GM12878 (cell line): ENCODE results near the gene CHAD. TPM values are rescaled to one million over a fixed set of nuclear protein-coding genes. Genes with fewer than 3 reads are reported as not detected.

Experiments
- ATAC-seq: fragments of 200-7000 bp; cut with Tn5 transposase; 3 replicates; pipeline ENCODE4 v1.9.1; 2020; ENCODE audit warnings: mild to moderate bottlenecking, moderate library complexity
- BruUV-seq: library from RNA; stranded (reverse); fragments of 400-500 nt; replicated peaks from 2 replicates; lab custom pipeline; 2021; lab: Mats Ljungman, UMichigan
- CTCF ChIA-PET: fragments of 300-600 bp; sonication (Branson Sonifier 250); formaldehyde crosslinking; extraction: SDS; loops from one replicate; lab custom pipeline; 2021; ENCODE audit warnings: inconsistent platforms; lab: Yijun Ruan, JAX
- POLR2A ChIA-PET: fragments of 350-600 bp; formaldehyde crosslinking; extraction: SDS; loops from one replicate; lab custom pipeline; 2021; ENCODE audit warnings: inconsistent platforms; lab: Charles Lee
- RAD21 ChIA-PET: fragments of 300-600 bp; sonication (Branson Sonifier 250); formaldehyde crosslinking; loops from one replicate; lab custom pipeline; 2023; ENCODE audit warnings: antibody characterized with exemption; ENCODE audit not compliant: unreplicated experiment; lab: Charles Lee
- SMC1A ChIA-PET: fragments of 300-600 bp; sonication (Branson Sonifier 250); formaldehyde crosslinking; loops from one replicate; lab custom pipeline; 2023; ENCODE audit not compliant: unreplicated experiment, uncharacterized antibody; lab: Charles Lee
- DNase-seq: peaks from one replicate; pipeline ENCODE4 v3.0.0-alpha.2; 2011; ENCODE audit warnings: low read depth, low spot score
- FAIRE-seq: peaks from 3 replicates; lab custom pipeline; 2011; peaks lifted over from hg19 to GRCh38; lab: Jason Lieb, UNC
- H2AFZ ChIP-seq: 2 replicates; pipeline ENCODE4 v1.6.0; 2011; ENCODE audit warnings: low read depth, low read length, control low read depth; ENCODE audit not compliant: control insufficient read depth
- H3K27ac ChIP-seq: 2 replicates; pipeline ENCODE4 v1.5.1; 2011; ENCODE audit warnings: control low read depth; ENCODE audit not compliant: control insufficient read depth, insufficient read depth
- H3K27me3 ChIP-seq, 2 experiments: replicated peaks in 1 of 2; 2 replicates each; pipeline versions ENCODE4 v1.6.0 to v1.6.1; 2011; ENCODE audit warnings: low read length in 1 of 2; ENCODE audit not compliant: control insufficient read depth in 2 of 2, insufficient read depth in 2 of 2
- H3K36me3 ChIP-seq, 2 experiments: 2 replicates each; pipeline ENCODE4 v1.5.1; 2011; ENCODE audit warnings: low read length in 1 of 2; ENCODE audit not compliant: control insufficient read depth in 2 of 2, insufficient read depth in 2 of 2
- H3K4me1 ChIP-seq: 2 replicates; pipeline ENCODE4 v1.6.1; 2011; ENCODE audit warnings: mild to moderate bottlenecking, low read length, moderate library complexity, mixed read lengths; ENCODE audit not compliant: control insufficient read depth, insufficient read depth
- H3K4me2 ChIP-seq: 2 replicates; pipeline ENCODE4 v1.6.0; 2011; ENCODE audit warnings: control low read depth; ENCODE audit not compliant: control insufficient read depth, insufficient read depth
- H3K4me3 ChIP-seq: fragments of 200-600 bp; sonication (generic); 2 replicates; pipeline ENCODE4 v1.5.1; 2016
- H3K79me2 ChIP-seq: 2 replicates; pipeline ENCODE4 v1.6.0; 2011; ENCODE audit warnings: low read length; ENCODE audit not compliant: control insufficient read depth, insufficient read depth
- H3K9ac ChIP-seq: 2 replicates; pipeline ENCODE4 v1.8.0; 2011; ENCODE audit warnings: low read length, control low read depth, mixed read lengths; ENCODE audit not compliant: control insufficient read depth, insufficient read depth
- H3K9me3 ChIP-seq: replicated peaks from 3 replicates; pipeline ENCODE4 v1.5.1; 2011; ENCODE audit warnings: mild to moderate bottlenecking, low read length; ENCODE audit not compliant: control insufficient read depth, insufficient read depth
- H4K20me1 ChIP-seq: 2 replicates; pipeline ENCODE4 v1.6.0; 2011; ENCODE audit not compliant: control insufficient read depth, insufficient read depth
- BMI1 ChIP-seq: fragments of 450-650 bp; IDR thresholded peaks from 2 replicates; pipeline ENCODE4 v1.6.1; 2016; ENCODE audit warnings: mild to moderate bottlenecking, moderate library complexity, borderline replicate concordance
- CBX3 ChIP-seq: fragments of 200-600 bp; sonication (generic); IDR thresholded peaks from 2 replicates; pipeline ENCODE4 v1.6.1; 2016; ENCODE audit warnings: low read depth, borderline replicate concordance
- CREM ChIP-seq: IDR thresholded peaks from 2 replicates; pipeline ENCODE4 v1.6.1; 2014; ENCODE audit warnings: antibody characterized with exemption, low read depth
- DPF2 ChIP-seq: fragments of 450-650 bp; IDR thresholded peaks from 2 replicates; pipeline ENCODE4 v1.6.1; 2017; ENCODE audit warnings: mild to moderate bottlenecking
- EED ChIP-seq: sonication (generic); IDR thresholded peaks from 2 replicates; pipeline ENCODE4 v1.6.1; 2016; ENCODE audit warnings: antibody characterized with exemption, low read depth
- HCFC1 ChIP-seq: fragments of 150-350 bp; IDR thresholded peaks from 2 replicates; pipeline ENCODE4 v1.6.1; 2014; ENCODE audit warnings: low read length
- HDGF ChIP-seq: fragments of 450-650 bp; IDR thresholded peaks from 2 replicates; pipeline ENCODE4 v1.6.1; 2016; ENCODE audit warnings: antibody characterized with exemption
- IRF4 ChIP-seq: IDR thresholded peaks from 2 replicates; pipeline ENCODE4 v1.6.1; 2011; ENCODE audit warnings: low read depth, low read length
- NFIC ChIP-seq: IDR thresholded peaks from 2 replicates; pipeline ENCODE4 v1.6.1; 2012; ENCODE audit warnings: low read depth, mild to moderate bottlenecking, inconsistent platforms, low read length, moderate library complexity
- PKNOX1 ChIP-seq: fragments of 450-650 bp; IDR thresholded peaks from 2 replicates; pipeline ENCODE4 v1.6.1; 2016; ENCODE audit warnings: mild to moderate bottlenecking
- PRDM15 ChIP-seq: fragments of 450-650 bp; formaldehyde crosslinking; IDR thresholded peaks from 2 replicates; pipeline ENCODE4 v1.4.0; 2020; ENCODE audit warnings: mild to moderate bottlenecking, moderate library complexity
- RAD21 ChIP-seq: IDR thresholded peaks from 2 replicates; pipeline ENCODE4 v1.6.1; 2011; ENCODE audit warnings: mild to moderate bottlenecking, low read depth, low read length, moderate library complexity; ENCODE audit not compliant: insufficient read depth
- RUNX3 ChIP-seq: IDR thresholded peaks from 2 replicates; pipeline ENCODE4 v1.6.1; 2012; ENCODE audit warnings: low read length, inconsistent platforms
- WRNIP1 ChIP-seq: IDR thresholded peaks from 2 replicates; pipeline ENCODE4 v1.6.1; 2011; ENCODE audit warnings: low read depth, low read length, improper control_type of control experiment, borderline replicate concordance
- ZNF207 ChIP-seq: fragments of 450-650 bp; IDR thresholded peaks from 2 replicates; pipeline ENCODE4 v1.6.1; 2014; ENCODE audit warnings: antibody characterized with exemption, mild to moderate bottlenecking, borderline replicate concordance
- WGBS: methylation state at CpG from one replicate; pipeline ENCODE4 v1.1.6; 2016; ENCODE audit warnings: low lambda C conversion rate; ENCODE audit not compliant: insufficient replicate concordance, insufficient coverage; ENCODE audit errors: missing lambda C conversion rate; 5-methylcytosine and 5-hydroxymethylcytosine counted together
- in situ Hi-C: fragments of 300-500 bp; cut with MboI; formaldehyde crosslinking; loops from 9 replicates; pipeline ENCODE4 v1.14.3; 2018; ENCODE audit warnings: mixed read lengths
- intact Hi-C: fragments of 100-400 bp; cut with micrococcal nuclease; formaldehyde crosslinking; loops from one replicate; pipeline ENCODE4 v1.14.2; 2022; ENCODE audit not compliant: unreplicated experiment
- polyA plus RNA-seq, 11 experiments: library from polyadenylated mRNA; depleted of rRNA in 4 of 11; unstranded in 6 of 11; stranded (reverse) in 5 of 11; fragments of >200 nt; fragmentation: Nextera tagmentation in 4 of 11; fragmentation: Illumina TruSeq in 1 of 11; extraction: Ambion mirVana in 4 of 11; extraction: Trizol in 1 of 11; gene quantifications; 1 replicate in 1 of 11; 2 replicates in 10 of 11; pipeline versions ENCODE4 v1.2.1 to v1.2.3, GENCODE V29; 2011 to 2016; ENCODE audit warnings: inconsistent platforms in 2 of 11, missing spikeins in 2 of 11, low read depth in 1 of 11
- total RNA-seq, 4 experiments: library from RNA; depleted of rRNA in 3 of 4; stranded (reverse); fragments of >200 nt in 3 of 4; fragmentation: Illumina TruSeq in 1 of 4; extraction: Trizol in 1 of 4; gene quantifications; 2 replicates each; pipeline versions ENCODE4 v1.2.1 to v1.2.3, GENCODE V29; 2013 to 2021

CHAD gene
- total and polyA plus RNA-seq, 10 of the 15 experiments (the other 5 are each of a cell fraction or from before 2014, with no cell fraction given), result 0.06 TPM; not detected in 9

- TF ChIP-seq PRDM15 (CRISPR knock-in tag), result no peak
Measured at GRCh38 chr17:50465635-50466034, 3.0 kb downstream of the CHAD start (continued).

GRCh38 chr17:50465171-50465570 is 3.5 kb downstream of the CHAD start:
- in situ Hi-C loops, result no loop called here
- DNase-seq, result no peak

More at GRCh38 chr17:50465171-50465570, 3.5 kb downstream of the CHAD start:
- no peak overlapping the region for H3K27ac ChIP-seq
- TF ChIP-seq HDGF, result no peak
- no peak for TF ChIP-seq EED
- TF ChIP-seq ZNF207, result no peak
- no peak for TF ChIP-seq RUNX3
- TF ChIP-seq IRF4, result no peak
- no peak for TF ChIP-seq PKNOX1
- no peak for TF ChIP-seq CBX3
- TF ChIP-seq DPF2, result no peak
- no peak for TF ChIP-seq NFIC
- TF ChIP-seq CREM, result no peak
- TF ChIP-seq RAD21, result no peak
- no peak for TF ChIP-seq HCFC1
- no peak for TF ChIP-seq WRNIP1
- TF ChIP-seq BMI1, result no peak
- H3K27me3 ChIP-seq, result peaks cover 0 to 3% of the 10 kb centered on the region in 2 experiments; a peak in 2 of 4 replicates
- ChIA-PET RAD21 (no interaction called here), SMC1A (no interaction called here), CTCF (interaction anchor here (1.7 kb wide), 1 partner anchor 68 kb away, joined by 4 read pairs; the partner anchor contains the start of gene LRRC59), POLR2A (no interaction called here)
- FAIRE-seq (no peak), ATAC-seq (no peak)
- BruUV-seq, result no TSS peak
- H3K9me3 ChIP-seq, result no peaks in the 10 kb centered on the region
- H2AFZ ChIP-seq, result no peak overlapping the region
- no peaks in the 10 kb centered on the region for H3K36me3 ChIP-seq
- intact Hi-C loops, result no loop called here
- H4K20me1 ChIP-seq, result no peaks in the 10 kb centered on the region
- 64% methylated on average over 6 of the region's 6 CpGs for whole genome bisulfite sequencing
- H3K79me2 ChIP-seq, result no peaks in the 10 kb centered on the region
- no peak overlapping the region for H3K4me2 ChIP-seq
- no peak overlapping the region for H3K9ac ChIP-seq
- no peak overlapping the region for H3K4me3 ChIP-seq
- no peaks in the 10 kb centered on the region for H3K4me1 ChIP-seq
